GM21786 (cell line): ENCODE measurements around the gene SNX1.
"Not testable (repeated sequence)": the region's sequence is repeated elsewhere in the genome, so short reads cannot be mapped to it uniquely, and the experiment has no call there.

Source experiments
- ATAC-seq: cut with Tn5 transposase; IDR thresholded peaks from one replicate; pipeline ENCODE4 v1.9.1; 2021; ENCODE audit not compliant: unreplicated experiment

SNX1 gene

GRCh38 chr15:64071931-64072765 is 23.6 kb upstream of the SNX1 start:
- no peak for ATAC-seq

DNA sequence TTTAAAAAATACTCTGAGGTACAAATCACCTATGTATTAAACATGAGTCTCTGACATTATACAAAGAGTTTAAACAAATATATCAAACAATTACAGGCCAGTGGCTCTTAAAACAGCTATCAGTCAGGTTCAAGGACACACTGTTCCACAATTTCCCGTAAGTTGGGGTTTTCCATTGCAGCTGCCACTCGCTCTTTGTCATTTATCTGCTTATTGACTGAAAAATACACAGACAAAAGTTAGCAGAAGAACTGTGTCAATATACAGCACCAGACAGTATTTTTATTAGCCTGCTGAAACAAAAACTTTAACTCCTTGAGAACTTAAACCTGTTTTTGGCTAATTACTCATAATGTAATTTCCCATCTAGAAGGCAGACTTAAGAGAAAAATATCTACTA is 23.0 kb upstream of the SNX1 start:
- ATAC-seq: no peak

- ATAC-seq: not testable (repeated sequence)
Measured at GRCh38 chr15:64073496-64073895, 22.3 kb upstream of the SNX1 start.

- ATAC-seq: no peak
Measured at GRCh38 chr15:64082757-64083156, 13.0 kb upstream of the SNX1 start.

DNA sequence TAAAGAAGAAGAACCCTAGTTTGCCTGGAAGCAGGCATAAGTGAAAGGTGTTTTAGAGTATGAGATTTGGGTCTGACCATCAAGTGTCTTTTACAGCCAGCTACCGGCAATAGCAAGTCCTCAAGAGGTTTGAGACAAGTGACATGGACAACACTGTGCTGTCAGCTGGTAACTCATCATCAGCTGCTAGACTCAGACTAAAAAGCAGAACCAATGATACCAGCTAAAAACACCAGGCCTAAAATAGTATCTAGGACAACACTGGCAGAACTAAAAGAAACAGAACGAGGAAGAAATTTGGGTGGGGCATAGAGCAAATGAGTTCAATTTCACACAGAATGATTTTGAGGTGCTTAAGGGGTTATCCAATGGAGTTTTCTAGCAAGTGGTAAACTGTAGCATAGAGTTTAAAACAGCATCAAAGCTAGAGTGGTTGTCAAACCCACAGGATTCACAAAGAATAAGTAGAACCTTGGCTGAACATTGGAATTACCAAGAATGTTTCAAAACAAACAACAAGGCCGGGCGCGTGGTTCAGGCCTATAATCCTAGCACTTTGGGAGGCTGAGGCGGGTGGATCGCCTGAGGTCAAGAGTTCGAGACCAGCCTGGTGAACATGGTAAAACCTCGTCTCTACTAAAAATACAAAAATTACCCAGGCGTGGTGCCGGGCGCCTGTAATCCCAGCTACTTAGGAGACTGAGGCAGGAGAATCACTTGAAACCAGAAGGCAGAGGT is 6.1 kb upstream of the SNX1 start:
- ATAC-seq: peak; percentile 35

- no peak for ATAC-seq
Measured at GRCh38 chr15:64090527-64090926, 5.3 kb upstream of the SNX1 start.

GRCh38 chr15:64092075-64092820 is 3.5 kb upstream of the SNX1 start:
- ATAC-seq: no peak

- no peak for ATAC-seq
Measured at GRCh38 chr15:64092864-64093626, 2.7 kb upstream of the SNX1 start.

DNA sequence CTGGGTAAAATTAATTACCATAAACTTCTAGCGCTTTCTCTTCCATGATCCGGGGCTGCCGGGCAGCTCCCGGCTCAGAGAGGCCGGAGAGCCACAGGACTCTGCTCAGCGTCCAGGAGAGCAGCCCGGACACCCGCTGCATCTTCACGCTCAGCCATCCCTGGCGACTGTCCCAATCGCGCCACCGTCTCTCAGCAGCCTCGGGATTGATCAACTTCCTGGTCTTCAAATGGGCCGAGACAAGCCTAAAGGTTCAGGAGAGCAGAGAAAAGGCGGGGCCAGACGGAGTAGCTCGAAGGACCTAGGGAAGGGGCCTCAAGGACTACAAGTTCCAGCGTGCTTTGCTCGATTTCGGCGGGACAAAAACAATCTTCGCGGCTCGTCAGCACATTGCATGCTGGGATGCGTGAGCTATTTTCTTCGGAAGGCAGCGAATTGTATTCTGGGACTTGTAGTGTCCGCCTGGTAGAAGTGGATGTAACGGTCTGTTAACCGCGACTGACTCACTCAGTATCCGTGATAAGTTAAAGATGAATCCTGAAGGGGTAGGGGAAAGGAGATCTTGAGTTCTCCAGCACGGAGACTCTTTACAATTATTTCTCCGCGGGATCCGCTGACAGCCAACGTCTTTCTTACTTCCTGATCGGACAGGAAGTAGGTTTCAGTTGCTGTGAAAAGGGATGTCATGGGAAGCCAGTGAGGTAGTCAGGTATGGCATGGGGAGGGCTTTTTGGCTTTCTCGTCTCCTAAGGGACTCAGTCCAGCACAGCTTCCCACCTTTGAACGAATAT is 2.0 kb upstream of the SNX1 start, which contains the start of gene CIAO2A:
TSS of gene CIAO2A (minus strand) at position 212 of the 791 bp plus-strand sequence. CDS start at position 142, 70 bp downstream.
- peak; percentile 56 for ATAC-seq

GRCh38 chr15:64095431-64095794 is 369 bp upstream of the SNX1 start:
- ATAC-seq: no peak

DNA sequence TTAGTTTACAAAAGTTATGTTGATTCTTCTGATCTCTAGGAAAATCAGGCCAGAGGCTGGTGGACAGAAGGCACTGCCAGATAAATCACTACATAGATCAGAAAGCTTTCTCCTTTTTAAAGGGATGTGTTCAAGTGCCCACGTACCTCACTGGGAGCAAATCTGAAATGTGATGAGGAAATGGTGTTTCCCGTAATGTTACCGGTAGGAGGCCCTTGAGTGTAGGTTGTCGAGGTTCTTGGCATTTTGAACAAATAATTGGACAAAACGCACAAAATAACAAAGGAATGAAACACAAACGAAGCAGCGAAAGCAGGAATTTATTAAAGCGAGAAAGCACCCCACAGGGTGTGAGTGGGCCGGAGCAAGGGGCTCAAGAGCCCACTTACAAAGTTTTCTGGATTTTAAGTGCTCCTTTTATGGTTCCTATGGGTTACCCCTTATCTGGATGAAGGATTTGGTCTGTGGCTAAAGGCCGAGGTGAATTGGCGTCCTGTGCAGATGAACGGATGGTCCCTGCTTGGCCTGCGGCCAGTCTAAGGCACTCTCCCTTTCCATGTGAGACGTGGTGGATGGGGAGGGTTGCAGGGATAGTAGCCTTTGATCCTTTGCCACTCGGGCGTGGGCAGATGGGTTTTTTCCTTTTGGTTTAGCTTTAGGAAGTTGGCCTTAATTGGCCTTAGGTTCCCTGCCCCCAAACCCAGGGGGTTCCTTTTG is 1.0 kb downstream of the SNX1 start:
- no peak for ATAC-seq

- no peak for ATAC-seq
Measured at GRCh38 chr15:64099379-64099778, 3.6 kb downstream of the SNX1 start.

DNA sequence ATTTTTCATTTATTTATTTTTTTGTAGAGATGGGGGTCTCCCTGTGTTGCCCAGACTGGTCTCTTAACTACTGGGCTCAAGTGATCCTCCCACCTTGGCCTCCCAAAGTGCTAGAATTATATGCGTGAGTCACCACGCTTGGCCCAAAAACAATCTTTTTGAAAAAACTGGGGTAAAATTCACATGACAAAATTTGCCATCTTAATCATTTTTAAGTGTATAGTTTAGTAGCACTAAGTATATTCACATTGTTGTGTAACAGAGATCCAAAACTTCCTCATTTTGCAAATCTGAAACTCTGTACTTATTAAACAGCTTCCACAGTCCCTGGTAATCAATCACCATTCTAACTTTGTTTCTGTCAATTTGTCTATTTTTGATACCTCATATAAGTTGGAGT is 5.2 kb downstream of the SNX1 start:
- no peak for ATAC-seq

DNA sequence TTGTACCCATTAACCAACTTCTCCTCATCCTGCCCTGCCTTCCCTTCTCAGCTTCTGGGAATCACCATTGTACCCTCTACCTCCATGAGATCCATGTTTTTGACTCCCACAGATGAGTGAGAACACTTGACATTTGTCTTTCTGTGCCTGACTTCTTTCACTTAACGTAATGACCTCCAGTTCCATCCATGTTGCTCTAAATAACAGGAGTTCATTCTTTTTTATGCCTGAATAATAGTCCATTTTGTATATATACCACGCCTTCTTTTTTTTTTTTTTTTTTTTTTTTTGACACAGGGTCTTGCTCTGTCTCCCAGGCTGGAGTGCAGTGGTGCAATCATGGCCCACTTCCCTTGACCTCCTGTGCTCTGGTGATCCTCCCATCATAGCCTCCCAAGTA is 6.7 kb downstream of the SNX1 start:
- ATAC-seq: no peak

- ATAC-seq: no peak
Measured at GRCh38 chr15:64105113-64105704, 9.4 kb downstream of the SNX1 start.

DNA sequence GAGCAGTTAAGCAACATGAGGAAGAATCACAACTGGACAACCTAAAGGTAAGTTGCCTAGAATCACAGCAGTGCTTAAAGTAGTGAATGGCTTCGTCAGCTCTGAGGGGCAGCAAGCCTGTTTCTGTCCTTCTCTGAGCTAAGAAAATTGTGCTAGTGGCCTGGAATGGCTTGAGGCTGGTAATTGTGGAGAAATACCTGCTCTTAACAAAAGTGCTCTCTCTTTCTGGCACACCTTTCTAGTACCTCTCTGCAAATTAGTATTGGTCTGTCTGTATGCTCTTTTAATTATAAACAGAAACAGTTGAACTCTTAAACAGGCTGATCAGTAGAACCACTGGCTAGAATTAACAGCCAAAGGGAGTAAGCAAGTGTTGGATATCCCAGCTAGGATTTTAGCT is 11.6 kb downstream of the SNX1 start:
- ATAC-seq: no peak

- not testable (repeated sequence) for ATAC-seq
Measured at GRCh38 chr15:64110108-64110701, 14.4 kb downstream of the SNX1 start.

DNA sequence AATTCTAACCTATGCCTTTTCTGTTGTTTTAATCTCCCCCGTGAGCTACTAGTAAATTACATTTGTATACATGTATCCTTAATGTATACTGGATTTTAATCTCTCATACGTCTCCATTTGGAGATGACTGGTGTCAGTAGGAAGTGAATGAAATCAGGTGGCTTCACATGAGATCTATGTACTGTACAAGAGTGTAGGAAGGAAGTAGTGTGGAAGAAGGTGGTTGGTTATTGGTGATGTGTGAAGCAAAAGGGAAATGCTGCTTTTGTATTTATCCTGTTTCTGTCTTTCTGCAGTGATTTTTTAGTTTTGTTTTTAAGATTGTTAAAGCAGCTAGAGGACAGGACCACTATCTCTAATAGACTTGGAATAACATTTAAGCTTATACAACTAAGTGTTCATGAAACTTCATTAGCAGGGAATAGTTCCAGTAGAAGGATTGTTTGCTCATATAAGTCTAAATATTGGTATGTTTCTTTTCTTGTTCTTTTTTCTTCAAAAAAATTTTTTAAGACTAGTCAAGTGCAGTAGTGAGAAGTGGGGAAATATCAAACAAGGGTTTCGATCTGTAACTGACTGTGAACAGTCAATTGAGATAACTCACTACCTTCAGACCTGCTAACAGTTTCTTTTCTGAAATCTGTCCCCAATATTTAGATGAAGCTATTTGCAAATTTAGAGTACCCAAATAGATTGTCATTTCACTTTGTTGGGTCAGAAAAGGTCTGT is 15.3 kb downstream of the SNX1 start:
- no peak for ATAC-seq
